Inflammatory macrophage treated with lipopolysaccharide for 1 hour (primary cell): Measurements from ENCODE around the gene TUBB3.
A peak's percentile ranks its signal among the peaks of the same experiment; 100 is the strongest.
"Not testable (repeated sequence)": the region's sequence is repeated elsewhere in the genome, so short reads cannot be mapped to it uniquely, and the experiment has no call there.

Experiments
- DNase-seq, 2 donors: peaks; one replicate each; pipeline ENCODE4 v3.0.0-alpha.2; 2020 to 2022

TUBB3 gene

GRCh38 chr16:89903908-89904515, 19.1 kb upstream of the TUBB3 start:
- no peak for DNase-seq

- DNase-seq, result no peak
Observed at GRCh38 chr16:89904606-89905510, 18.3 kb upstream of the TUBB3 start.

- DNase-seq, result no peak
Observed at GRCh38 chr16:89905511-89906139, 17.5 kb upstream of the TUBB3 start.

DNA sequence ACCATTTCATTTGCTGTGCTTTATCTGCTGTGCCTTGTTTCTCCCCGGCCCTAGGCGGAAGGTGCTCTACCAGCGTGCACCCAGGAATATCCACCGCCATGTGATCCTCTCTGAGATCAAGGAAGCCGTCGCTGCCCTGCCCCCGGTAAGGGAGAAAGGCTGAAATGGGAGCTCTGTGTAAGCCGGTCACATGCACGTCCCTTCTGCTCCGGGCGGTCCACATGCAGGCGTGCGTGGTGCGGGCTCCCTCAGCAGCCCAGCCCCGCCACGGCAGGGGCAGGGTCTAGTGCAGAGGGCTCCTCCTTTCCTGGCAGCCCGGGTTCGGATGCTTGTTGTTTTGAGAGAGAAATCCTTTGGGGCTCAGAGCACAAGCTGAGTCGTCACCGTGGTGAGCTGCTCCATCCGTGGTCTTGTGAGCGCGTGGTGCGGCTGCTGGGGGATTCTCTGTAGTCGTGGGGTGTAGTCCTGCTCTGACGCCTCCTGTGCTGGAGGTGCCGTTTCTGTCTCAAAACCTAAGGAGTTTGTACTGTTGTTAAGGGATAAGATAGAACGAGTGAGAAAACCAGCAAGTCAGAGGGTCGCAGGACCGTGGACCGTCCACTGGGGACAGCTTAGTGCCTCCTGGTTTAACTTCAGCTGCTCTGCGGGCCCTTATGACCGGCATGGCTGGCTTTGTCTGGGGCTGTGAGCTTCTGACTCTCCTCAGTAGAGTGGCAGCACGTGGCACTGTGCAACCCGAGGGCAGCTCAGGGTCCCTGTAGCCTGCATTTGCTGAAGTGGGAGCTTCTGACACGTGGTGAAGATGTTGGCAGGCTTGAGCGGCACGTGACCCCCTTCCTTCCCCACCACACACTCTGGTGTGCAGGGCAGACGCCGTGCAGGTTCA, 16.8 kb upstream of the TUBB3 start:
- no peak for DNase-seq

DNA sequence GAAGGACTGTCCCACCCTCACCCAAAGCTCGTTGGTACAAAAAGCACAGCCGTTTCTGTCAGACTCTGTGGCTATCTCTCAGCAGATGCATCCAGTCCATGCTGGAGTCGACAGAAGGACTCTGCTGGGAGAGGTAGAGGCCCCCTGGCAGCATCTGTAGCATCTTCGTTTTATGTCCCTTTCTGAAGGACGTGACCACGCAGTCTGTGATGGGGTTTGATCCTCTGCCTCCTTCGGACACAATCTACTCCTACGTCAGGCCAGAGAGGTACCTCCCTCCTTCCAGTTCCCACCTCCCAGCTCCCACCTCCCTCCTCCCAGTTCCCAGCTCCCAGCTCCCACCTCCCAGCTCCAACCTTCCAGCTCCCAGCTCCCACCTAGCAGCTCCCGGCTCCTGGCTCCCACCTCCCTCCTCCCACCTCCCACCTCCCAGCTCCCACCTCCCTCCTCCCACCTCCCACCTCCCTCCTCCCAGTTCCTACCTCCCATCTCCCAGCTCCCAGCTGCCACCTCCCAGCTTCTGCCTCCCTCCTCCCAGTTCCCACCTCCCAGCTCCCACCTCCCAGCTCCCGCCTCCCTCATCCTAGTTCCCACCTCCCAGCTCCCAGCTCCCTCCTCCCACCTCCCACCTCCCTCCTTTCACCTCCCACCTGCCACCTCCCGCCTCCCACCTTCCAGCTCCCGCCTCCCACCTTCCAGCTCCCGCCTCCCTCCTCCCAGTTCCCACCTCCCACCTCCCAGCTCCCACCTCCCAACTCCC, 15.9 kb upstream of the TUBB3 start:
- no peak for DNase-seq

- DNase-seq, result no peak
Observed at GRCh38 chr16:89908236-89908635, 14.9 kb upstream of the TUBB3 start.

- peak; percentile 80 to 87 for DNase-seq
Observed at GRCh38 chr16:89909777-89910716, 13.1 kb upstream of the TUBB3 start.

DNA sequence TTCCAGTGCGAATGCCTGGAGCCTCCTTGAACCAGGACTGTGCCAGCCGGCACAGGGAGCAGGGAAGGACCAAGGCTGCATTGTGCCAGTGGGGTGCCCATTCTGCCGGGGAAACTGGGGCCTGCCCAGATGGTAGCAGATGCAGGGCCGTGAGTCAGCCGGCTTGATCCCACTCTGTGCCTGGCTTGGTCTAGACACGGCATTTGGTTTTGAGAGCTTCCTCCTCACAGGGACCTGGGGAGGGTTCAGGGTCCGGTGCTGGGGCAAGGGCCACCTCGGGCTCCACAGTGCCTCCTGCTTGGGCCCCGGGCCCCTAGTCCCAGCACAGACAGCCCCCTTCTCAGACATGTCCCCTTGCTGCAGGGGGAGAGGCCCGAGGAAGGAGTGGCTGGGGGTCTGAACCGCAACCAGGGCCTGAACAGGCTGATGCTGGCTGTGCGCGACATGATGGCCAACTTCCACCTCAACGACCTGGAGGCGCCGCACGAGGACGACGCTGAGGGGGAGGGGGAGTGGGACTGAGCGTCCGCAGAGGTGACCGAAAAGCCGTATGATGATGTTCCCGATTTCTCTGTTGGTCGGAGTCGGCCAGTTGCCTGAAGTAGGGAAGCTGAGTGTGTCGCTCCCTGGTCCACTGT, 12.3 kb upstream of the TUBB3 start:
- no peak for DNase-seq

GRCh38 chr16:89911375-89911774, 11.8 kb upstream of the TUBB3 start:
- DNase-seq, result no peak

DNA sequence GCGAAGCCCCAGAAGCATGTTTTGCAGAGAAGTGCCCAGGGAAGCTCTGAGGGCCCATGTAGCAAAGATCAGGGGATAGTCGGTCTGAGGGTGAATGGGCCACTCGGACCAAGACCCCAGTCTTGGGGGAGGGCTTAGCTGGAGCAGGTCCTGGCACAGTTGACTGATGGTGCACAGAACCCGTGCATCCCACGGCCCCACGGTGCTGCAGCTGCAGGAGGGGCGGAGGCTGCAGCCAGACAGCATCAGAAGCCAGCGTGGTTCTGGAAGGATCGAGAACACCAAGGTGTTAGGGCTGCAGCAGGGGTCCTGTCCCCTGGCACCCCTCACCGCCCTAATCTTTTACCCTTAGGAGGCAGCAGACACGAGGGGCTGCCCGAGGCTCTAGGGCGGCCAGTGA, 11.0 kb upstream of the TUBB3 start:
- DNase-seq, result no peak

GRCh38 chr16:89912627-89913026, 10.5 kb upstream of the TUBB3 start:
- DNase-seq, result no peak

DNA sequence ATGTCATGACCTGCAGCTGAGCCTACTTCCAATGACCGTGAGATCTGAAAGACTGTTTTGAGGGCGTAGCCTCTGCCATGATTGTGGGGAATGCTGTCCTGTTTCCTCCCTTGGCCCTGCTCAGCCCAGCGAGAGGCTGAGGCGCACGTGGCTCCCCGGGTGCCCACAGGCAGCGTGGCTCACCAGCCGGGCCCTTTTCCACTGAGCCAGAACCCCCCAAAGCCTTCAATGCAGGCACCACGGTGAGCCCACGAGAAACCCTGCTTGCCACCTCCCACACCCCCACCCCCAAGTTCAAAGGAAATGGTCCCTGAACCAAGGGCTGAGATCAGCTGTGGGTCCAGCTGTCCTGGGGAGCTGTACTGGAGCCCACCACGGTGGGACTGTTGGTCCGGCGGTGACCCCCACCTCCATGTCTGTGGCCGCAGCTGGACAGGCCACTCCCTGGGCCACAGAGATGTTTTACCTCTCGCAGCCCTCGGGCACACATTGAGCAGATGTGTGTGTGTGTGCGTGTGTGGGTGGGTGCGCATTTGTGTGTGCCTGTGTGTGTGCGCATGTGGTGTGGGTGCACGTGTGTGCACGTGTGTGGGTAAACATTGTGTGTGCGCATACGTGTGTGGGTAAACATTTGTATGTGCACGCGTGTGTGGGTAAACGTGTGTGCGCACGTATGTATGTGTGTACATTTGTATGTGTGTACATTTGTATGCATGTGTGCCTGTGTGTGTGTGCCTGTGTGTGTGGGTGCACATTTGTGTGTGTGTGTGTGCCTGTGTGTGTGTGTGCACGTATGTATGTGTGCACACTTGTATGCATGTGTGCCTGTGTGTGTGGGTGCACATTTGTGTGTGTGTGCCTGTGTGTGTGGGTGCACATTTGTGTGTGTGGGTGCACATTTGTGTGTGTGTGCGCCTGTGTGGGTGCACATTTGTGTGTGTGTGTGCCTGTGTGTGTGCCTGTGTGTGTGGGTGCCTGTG, 9.4 kb upstream of the TUBB3 start:
- DNase-seq, result no peak

DNA sequence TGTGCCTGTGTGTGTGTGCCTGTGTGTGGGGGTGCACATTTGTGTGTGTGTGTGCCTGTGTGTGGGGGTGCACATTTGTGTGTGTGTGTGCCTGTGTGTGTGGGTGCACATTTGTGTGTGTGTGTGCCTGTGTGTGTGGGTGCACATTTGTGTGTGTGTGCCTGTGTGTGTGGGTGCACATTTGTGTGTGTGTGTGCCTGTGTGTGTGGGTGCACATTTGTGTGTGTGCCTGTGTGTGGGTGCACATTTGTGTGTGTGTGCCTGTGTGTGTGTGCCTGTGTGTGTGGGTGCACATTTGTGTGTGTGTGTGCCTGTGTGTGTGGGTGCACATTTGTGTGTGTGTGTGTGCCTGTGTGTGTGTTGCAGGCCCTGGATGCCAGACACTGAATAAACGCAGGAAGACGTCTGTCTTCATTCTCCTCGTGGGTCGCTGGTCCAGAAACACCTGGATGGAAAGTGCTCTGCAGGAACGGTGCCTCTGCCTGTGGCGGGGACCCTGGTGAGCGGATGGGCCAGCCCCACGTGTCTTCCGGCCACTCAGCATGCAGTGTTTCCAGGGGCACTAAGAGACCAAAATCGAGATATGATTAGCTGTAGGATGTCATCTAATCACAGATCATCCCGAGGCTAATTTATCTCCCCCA, 8.4 kb upstream of the TUBB3 start:
- DNase-seq, result not testable (repeated sequence)

DNA sequence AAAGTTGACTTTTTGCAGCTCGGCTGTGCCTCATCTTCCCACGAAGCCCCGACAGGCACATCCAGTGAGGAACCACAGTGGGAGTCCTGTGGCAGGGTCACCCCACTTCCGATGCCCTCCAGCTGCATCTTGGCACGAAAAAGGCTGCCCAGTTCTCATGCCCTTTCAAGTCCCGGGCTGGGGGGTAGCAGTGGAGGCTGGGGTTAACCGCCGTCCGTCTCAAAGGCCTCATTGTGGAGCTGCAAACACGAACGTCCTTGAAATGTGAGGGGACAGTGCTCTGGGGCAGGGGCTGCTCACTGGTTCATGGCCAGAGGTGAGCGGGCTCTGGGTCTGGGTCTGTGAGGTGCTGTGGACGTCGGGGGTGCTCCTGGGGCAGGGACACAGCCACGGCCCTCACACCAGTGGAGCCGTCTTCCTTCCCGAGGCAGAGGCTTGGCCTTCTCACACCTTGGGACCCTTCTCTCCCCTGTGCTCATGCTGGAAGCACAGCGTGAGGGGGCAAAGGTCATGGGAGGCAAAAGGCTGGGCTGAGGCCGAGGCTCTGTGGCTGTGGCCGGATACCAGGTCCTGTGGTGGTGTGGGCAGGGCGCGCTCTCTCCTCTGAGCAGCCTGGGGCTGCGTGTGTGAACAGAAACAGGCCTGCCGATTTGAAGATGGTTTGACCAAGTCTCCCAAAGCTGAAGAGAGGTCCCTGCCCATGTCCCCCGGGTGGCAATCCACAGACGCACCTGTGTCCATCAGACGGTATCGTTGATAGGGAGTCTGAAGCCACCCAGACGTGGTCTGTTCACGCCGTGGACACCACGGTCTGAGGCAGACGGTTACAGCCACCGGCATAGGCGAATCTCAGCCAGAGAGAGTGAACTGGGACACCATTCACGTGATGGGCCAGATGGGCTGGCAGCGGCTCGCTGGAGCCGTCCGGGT, 7.6 kb upstream of the TUBB3 start:
- no peak for DNase-seq

- DNase-seq, result peak; percentile 45 to 72
Observed at GRCh38 chr16:89917773-89918452, 5.2 kb upstream of the TUBB3 start.

DNA sequence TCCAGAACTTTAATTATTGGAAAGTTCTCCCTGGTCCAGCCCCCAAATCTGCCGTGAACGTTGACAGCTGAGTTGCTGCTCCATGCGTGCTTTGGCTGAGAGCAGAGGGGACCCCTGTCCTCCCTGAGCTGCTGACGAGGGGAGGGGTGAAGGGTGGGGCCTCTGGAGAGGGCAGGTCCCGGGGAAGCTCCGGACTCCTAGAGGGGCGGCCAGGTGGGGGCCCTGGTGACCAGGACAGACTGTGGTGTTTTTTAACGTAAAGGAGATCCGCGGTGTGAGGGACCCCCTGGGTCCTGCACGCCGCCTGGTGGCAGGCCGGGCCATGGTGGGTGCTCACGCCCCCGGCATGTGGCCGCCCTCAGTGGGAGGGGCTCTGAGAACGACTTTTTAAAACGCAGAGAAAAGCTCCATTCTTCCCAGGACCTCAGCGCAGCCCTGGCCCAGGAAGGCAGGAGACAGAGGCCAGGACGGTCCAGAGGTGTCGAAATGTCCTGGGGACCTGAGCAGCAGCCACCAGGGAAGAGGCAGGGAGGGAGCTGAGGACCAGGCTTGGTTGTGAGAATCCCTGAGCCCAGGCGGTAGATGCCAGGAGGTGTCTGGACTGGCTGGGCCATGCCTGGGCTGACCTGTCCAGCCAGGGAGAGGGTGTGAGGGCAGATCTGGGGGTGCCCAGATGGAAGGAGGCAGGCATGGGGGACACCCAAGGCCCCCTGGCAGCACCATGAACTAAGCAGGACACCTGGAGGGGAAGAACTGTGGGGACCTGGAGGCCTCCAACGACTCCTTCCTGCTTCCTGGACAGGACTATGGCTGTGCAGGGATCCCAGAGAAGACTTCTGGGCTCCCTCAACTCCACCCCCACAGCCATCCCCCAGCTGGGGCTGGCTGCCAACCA, 4.4 kb upstream of the TUBB3 start, which contains the start of gene MC1R:
Gene MC1R (plus strand): TSS at position 410 of the 895 bp plus-strand sequence. CDS start 397 bp downstream, at position 807.
- DNase-seq, result no peak
